ENCODE data around the gene ARRB1. TPM values are rescaled to one million over a fixed set of nuclear protein-coding genes. Genes with fewer than 3 reads are reported as not detected.

Gene ARRB1
- total RNA-seq, 4 donors from 2014 or later: 15.7 to 44.7 (median 27.7) TPM

GRCh38 chr11:75387736-75388294, 36.4 kb upstream of the ARRB1 start:
- no peak for DNase-seq
- no peaks in the 10 kb centered on the region for H3K36me3 ChIP-seq
- H3K27me3 ChIP-seq: no peaks in the 10 kb centered on the region
- no peaks in the 10 kb centered on the region for H3K9me3 ChIP-seq
- H3K4me1 ChIP-seq: peaks cover 0 to 11% of the 10 kb centered on the region in 2 donors
- intact Hi-C loops (cut with DNase I): no loop called here
- H3K27ac ChIP-seq: no peak overlapping the region
- TF ChIP-seq POLR2A (IDR thresholded peaks at IDR 0.05): no peak
- TF ChIP-seq CTCF (IDR thresholded peaks at IDR 0.05): no peak
- 74 to 78% methylated on average over 3 of the region's 3 CpGs for WGBS, 2 donors
- H3K4me3 ChIP-seq (replicated peaks in 1 of 3): no peak overlapping the region

GRCh38 chr11:75386942-75387630, 35.6 kb upstream of the ARRB1 start:
- WGBS, 2 donors: 34 to 45% methylated on average over 3 of the region's 3 CpGs
- Histone ChIP-seq H3K9me3 (no peaks in the 10 kb centered on the region), H3K27ac (no peak overlapping the region), H3K4me3 (replicated peaks in 1 of 3) (no peak overlapping the region), H3K4me1 (peaks cover 0 to 11% of the 10 kb centered on the region in 2 donors), H3K36me3 (no peaks in the 10 kb centered on the region), H3K27me3 (no peaks in the 10 kb centered on the region)
- TF ChIP-seq POLR2A (IDR thresholded peaks at IDR 0.05) (no peak), CTCF (IDR thresholded peaks at IDR 0.05) (no peak)
- intact Hi-C loops (cut with DNase I): no loop called here
- DNase-seq: no peak

- 21 to 27% methylated on average over 21 to 24 of the region's 24 CpGs for WGBS, 2 donors
- peak; percentile 69 to 77 for DNase-seq
- no peaks in the 10 kb centered on the region for H3K27me3 ChIP-seq
- intact Hi-C loops (cut with DNase I): loop anchor here (2.0 to 5.0 kb wide), 2 partner anchors 57 to 104 kb away; no protein-coding TSS in a partner anchor
- TF ChIP-seq CTCF (IDR thresholded peaks at IDR 0.05) (peak; percentile 80 to 99 (median 93)), POLR2A (IDR thresholded peaks at IDR 0.05) (no peak)
- peaks cover 0 to 4% of the 10 kb centered on the region in 2 donors for H3K4me1 ChIP-seq
- no peaks in the 10 kb centered on the region for H3K9me3 ChIP-seq
- H3K4me3 ChIP-seq (replicated peaks in 1 of 3): no peak overlapping the region
- H3K36me3 ChIP-seq: no peaks in the 10 kb centered on the region
- no peak overlapping the region for H3K27ac ChIP-seq
These were observed 33.1 kb upstream of the ARRB1 start for GRCh38 chr11:75384438-75385080.

- no peak overlapping the region for H3K4me3 ChIP-seq (replicated peaks in 1 of 3)
- no peaks in the 10 kb centered on the region for H3K9me3 ChIP-seq
- no peaks in the 10 kb centered on the region for H3K27me3 ChIP-seq
- no peak overlapping the region for H3K27ac ChIP-seq
- H3K4me1 ChIP-seq: peaks cover 0 to under 1% of the 10 kb centered on the region in 2 donors
- TF ChIP-seq CTCF (IDR thresholded peaks at IDR 0.05) (no peak), POLR2A (IDR thresholded peaks at IDR 0.05) (no peak)
- no peaks in the 10 kb centered on the region for H3K36me3 ChIP-seq
- no peak for DNase-seq
- intact Hi-C loops (cut with DNase I): loop anchor here (5.0 kb wide), 1 partner anchor 56 kb away; no protein-coding TSS in a partner anchor
- 79 to 95% methylated on average over 3 of the region's 3 CpGs for WGBS, 2 donors
These were observed 31.8 kb upstream of the ARRB1 start for GRCh38 chr11:75383246-75383645.

Measured in thyroid gland (tissue), 4 donors.